B cell (primary cell): ENCODE results near the gene GPBP1. TPM values are rescaled to one million over a fixed set of nuclear protein-coding genes. Genes with fewer than 3 reads are reported as not detected.
"Not testable (repeated sequence)": the region's sequence is repeated elsewhere in the genome, so short reads cannot be mapped to it uniquely, and the experiment has no call there.

Experiments
- ATAC-seq: fragments of 200-7000 bp; cut with Tn5 transposase; one replicate; pipeline ENCODE4 v1.10.0; 2021; ENCODE audit warnings: low read depth, mild to moderate bottlenecking, moderate number of reproducible peaks, moderate library complexity
- CTCF ChIA-PET: fragments of 350-600 bp; sonication (Branson Sonifier 250); formaldehyde crosslinking; loops from one replicate; lab custom pipeline; 2021; ENCODE audit warnings: antibody characterized with exemption, inconsistent platforms; lab: Charles Lee
- POLR2A ChIA-PET: fragments of 350-600 bp; sonication (Branson Sonifier 250); formaldehyde crosslinking; loops from one replicate; lab custom pipeline; 2021; ENCODE audit warnings: antibody characterized with exemption; lab: Charles Lee
- DNase-seq: peaks from one replicate; pipeline ENCODE4 v3.0.0; 2013
- H2AFZ ChIP-seq: 2 replicates; pipeline ENCODE4 v1.6.1; 2012; ENCODE audit warnings: mild to moderate bottlenecking, low read depth, low read length; ENCODE audit not compliant: insufficient read depth, poor library complexity, severe bottlenecking
- H3K27ac ChIP-seq, 2 donors: 1 replicate in 1 of 2; 2 replicates in 1 of 2; pipeline ENCODE4 v1.5.1; 2012 to 2013; ENCODE audit warnings: low read length in 2 of 2, mild to moderate bottlenecking in 2 of 2, moderate library complexity in 1 of 2
- H3K27me3 ChIP-seq, 4 experiments: fragments of 200-600 bp in 1 of 4; sonication (generic) in 1 of 4; replicated peaks in 1 of 4; 1 replicate in 2 of 4; 2 replicates in 2 of 4; pipeline versions ENCODE4 v1.6.1 to v1.7.0; 2013 to 2016; ENCODE audit warnings: low read length in 3 of 4, mild to moderate bottlenecking in 2 of 4, mixed read lengths in 1 of 4, moderate library complexity in 1 of 4; ENCODE audit not compliant: insufficient read depth in 4 of 4, control insufficient read depth in 3 of 4; ENCODE audit errors: control extremely low read depth in 1 of 4
- H3K36me3 ChIP-seq, 2 experiments: replicated peaks in 1 of 2; 1 replicate in 1 of 2; 2 replicates in 1 of 2; pipeline versions ENCODE4 v1.6.1 to v1.7.1; 2013; ENCODE audit warnings: low read length in 1 of 2; ENCODE audit not compliant: insufficient read depth in 2 of 2, control insufficient read depth in 1 of 2; ENCODE audit errors: control extremely low read depth in 1 of 2, extremely low read depth in 1 of 2
- H3K4me1 ChIP-seq, 2 donors: fragments of 200-600 bp in 1 of 2; sonication (generic) in 1 of 2; 1 replicate in 1 of 2; 2 replicates in 1 of 2; pipeline versions ENCODE4 v1.5.1 to v1.6.1; 2013 to 2017; ENCODE audit warnings: low read length in 2 of 2; ENCODE audit not compliant: control insufficient read depth in 2 of 2, insufficient read depth in 2 of 2
- H3K4me2 ChIP-seq: replicated peaks from 2 replicates; pipeline ENCODE3; 2012; ENCODE audit warnings: mild to moderate bottlenecking, low read depth, low read length; ENCODE audit not compliant: poor library complexity, severe bottlenecking
- H3K4me3 ChIP-seq, 5 experiments: fragments of 200-600 bp in 1 of 5; sonication (generic) in 1 of 5; 1 replicate in 3 of 5; 2 replicates in 2 of 5; pipeline versions ENCODE4 v1.5.1 to v1.7.0; 2011 to 2016; ENCODE audit warnings: low read length in 4 of 5, mild to moderate bottlenecking in 4 of 5, low read depth in 2 of 5, control low read depth in 1 of 5, moderate library complexity in 1 of 5; ENCODE audit not compliant: insufficient read depth in 1 of 5; ENCODE audit errors: control extremely low read depth in 1 of 5, extremely low read depth in 1 of 5
- H3K79me2 ChIP-seq: fragments of 200-600 bp; sonication (generic); one replicate; pipeline ENCODE4 v1.6.0; 2016; ENCODE audit warnings: low read length; ENCODE audit not compliant: control insufficient read depth, insufficient read depth
- H3K9ac ChIP-seq: fragments of 200-600 bp; sonication (generic); 2 replicates; pipeline ENCODE4 v1.6.1; 2017; ENCODE audit warnings: mild to moderate bottlenecking, low read length, moderate library complexity
- H3K9me3 ChIP-seq, 3 donors: one replicate each; pipeline versions ENCODE4 v1.6.1 to v1.7.1; 2013; ENCODE audit warnings: low read length in 2 of 3; ENCODE audit not compliant: control insufficient read depth in 2 of 3, insufficient read depth in 1 of 3; ENCODE audit errors: control extremely low read depth in 1 of 3
- H4K20me1 ChIP-seq: 2 replicates; pipeline ENCODE4 v1.6.0; 2012; ENCODE audit warnings: mild to moderate bottlenecking, low read length; ENCODE audit not compliant: insufficient read depth, control insufficient read depth, poor library complexity, severe bottlenecking
- H3K27ac Mint-ChIP-seq: one replicate; pipeline ENCODE4 v1.8.0; 2021; ENCODE audit warnings: mixed read lengths
- H3K27me3 Mint-ChIP-seq: one replicate; pipeline ENCODE4 v1.8.0; 2021; ENCODE audit warnings: mixed read lengths
- H3K4me1 Mint-ChIP-seq: one replicate; pipeline ENCODE4 v1.8.0; 2021; ENCODE audit warnings: mixed read lengths
- H3K4me3 Mint-ChIP-seq: one replicate; pipeline ENCODE4 v1.8.0; 2021; ENCODE audit warnings: mixed read lengths
- H3K9me3 Mint-ChIP-seq: one replicate; pipeline ENCODE4 v1.8.0; 2022; ENCODE audit warnings: mixed read lengths; ENCODE audit not compliant: insufficient read depth
- EZH2 ChIP-seq: IDR thresholded peaks from 2 replicates; pipeline ENCODE4 v1.6.1; 2012; ENCODE audit warnings: borderline replicate concordance, low read depth, mild to moderate bottlenecking, moderate library complexity, low read length; ENCODE audit not compliant: insufficient read depth, poor library complexity, severe bottlenecking
- WGBS: methylation state at CpG from one replicate; pipeline ENCODE4 v1.1.5; 2013; ENCODE audit warnings: missing lambda C conversion rate; ENCODE audit not compliant: insufficient coverage; 5-methylcytosine and 5-hydroxymethylcytosine counted together
- intact Hi-C: fragments of 100-400 bp; cut with micrococcal nuclease; formaldehyde crosslinking; loops from one replicate; pipeline ENCODE4 v1.10.0; 2022
- polyA plus RNA-seq: library from polyadenylated mRNA; depleted of rRNA; stranded (reverse); fragments of >200 nt; gene quantifications from 2 replicates; pipeline ENCODE4 v1.2.3, GENCODE V29; 2012
- total RNA-seq, 2 donors: library from RNA; stranded (reverse); fragments of 120-200 nt in 1 of 2; gene quantifications; 1 replicate in 1 of 2; 2 replicates in 1 of 2; pipeline versions ENCODE4 v1.2.3 to v1.2.4, GENCODE V29; 2013 to 2022
- TF ChIP-seq, protein P1 (sequence below): fragments of 200-600 bp; IDR thresholded peaks from one replicate; pipeline ENCODE4 v1.8.0; 2022; ENCODE audit warnings: antibody characterized with exemption, mild to moderate bottlenecking

The GPBP1 gene
- total and polyA plus RNA-seq, 2 donors (not counting 1 experiment from before 2014, with no cell fraction given), result 30.9 to 152 TPM

DNA sequence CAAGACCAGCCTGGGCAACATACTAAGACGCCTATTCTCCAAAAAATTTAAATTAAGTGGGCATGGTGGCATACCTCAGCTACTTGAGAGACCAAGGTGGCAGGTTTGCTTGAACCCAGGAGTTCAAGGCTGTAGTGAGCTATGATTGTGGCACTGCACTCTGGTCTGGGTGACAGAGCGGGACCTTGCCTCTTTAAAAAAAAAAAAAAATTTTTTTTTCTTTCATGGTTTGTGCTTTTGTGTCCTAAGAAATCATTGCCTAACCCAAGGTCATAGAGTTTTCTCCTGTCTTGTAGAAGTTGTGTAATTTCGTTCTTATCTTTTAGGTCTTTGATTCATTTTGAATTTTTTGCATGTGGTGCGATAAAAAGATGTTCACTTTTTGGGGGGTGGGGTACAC lies 12.3 kb downstream of the GPBP1 start:
- Mint-ChIP-seq H3K4me1 (peaks cover 71% of the 10 kb centered on the region), H3K9me3 (no peaks in the 10 kb centered on the region), H3K27ac (peak overlapping the region; percentile 50), H3K4me3 (peak overlapping the region; percentile 60), H3K27me3 (no peaks in the 10 kb centered on the region)
- Histone ChIP-seq H3K27me3 (no peaks in the 10 kb centered on the region), H3K27ac (peak overlapping the region in 1 of 2 donors; percentile 36), H3K36me3 (peaks cover 3 to 22% of the 10 kb centered on the region in 2 experiments), H3K9ac (no peak overlapping the region), H3K4me2 (peak overlapping the region; percentile 21), H3K4me1 (peaks cover 58% of the 10 kb centered on the region in 2 donors), H3K9me3 (no peaks in the 10 kb centered on the region), H2AFZ (no peak overlapping the region), H3K4me3 (no peak overlapping the region), H3K79me2 (peaks cover 100% of the 10 kb centered on the region), H4K20me1 (peaks cover 99% of the 10 kb centered on the region)
- ChIA-PET CTCF (no interaction called here), POLR2A (no interaction called here)
- ATAC-seq, result no peak
- intact Hi-C loops, result no loop called here
- no peak for TF ChIP-seq EZH2
- TF ChIP-seq, protein P1, sequence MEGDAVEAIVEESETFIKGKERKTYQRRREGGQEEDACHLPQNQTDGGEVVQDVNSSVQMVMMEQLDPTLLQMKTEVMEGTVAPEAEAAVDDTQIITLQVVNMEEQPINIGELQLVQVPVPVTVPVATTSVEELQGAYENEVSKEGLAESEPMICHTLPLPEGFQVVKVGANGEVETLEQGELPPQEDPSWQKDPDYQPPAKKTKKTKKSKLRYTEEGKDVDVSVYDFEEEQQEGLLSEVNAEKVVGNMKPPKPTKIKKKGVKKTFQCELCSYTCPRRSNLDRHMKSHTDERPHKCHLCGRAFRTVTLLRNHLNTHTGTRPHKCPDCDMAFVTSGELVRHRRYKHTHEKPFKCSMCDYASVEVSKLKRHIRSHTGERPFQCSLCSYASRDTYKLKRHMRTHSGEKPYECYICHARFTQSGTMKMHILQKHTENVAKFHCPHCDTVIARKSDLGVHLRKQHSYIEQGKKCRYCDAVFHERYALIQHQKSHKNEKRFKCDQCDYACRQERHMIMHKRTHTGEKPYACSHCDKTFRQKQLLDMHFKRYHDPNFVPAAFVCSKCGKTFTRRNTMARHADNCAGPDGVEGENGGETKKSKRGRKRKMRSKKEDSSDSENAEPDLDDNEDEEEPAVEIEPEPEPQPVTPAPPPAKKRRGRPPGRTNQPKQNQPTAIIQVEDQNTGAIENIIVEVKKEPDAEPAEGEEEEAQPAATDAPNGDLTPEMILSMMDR, result no peak
- no peak for DNase-seq
- 92% methylated on average over 2 of the region's 4 CpGs for WGBS

DNA sequence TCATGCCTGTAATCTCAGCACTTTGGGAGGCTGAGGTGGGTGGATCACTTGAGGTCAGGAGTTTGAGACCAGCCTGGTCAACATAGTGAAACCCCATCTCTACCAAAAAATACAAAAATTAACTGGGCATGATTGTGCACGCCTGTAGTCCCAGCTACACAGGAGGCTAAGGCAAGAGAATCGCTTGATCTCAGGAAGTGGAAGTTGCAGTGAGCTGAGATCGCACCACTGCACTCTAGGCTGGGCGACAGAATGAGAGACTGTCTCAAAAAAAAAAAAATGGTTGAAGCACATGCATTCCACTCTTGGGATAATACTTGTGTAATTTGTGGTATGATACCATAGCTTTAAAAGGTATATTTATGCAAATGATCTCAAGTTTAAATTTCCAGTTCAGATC lies 14.1 kb downstream of the GPBP1 start:
- intact Hi-C loops, result loop anchor here (2.0 kb wide), 1 partner anchor 13 kb away; the partner anchor contains the start of gene GPBP1
- not testable (repeated sequence) for H3K27me3 Mint-ChIP-seq, DNase-seq, H3K9ac ChIP-seq, H3K27me3 ChIP-seq, H3K4me3 ChIP-seq, H3K9me3 Mint-ChIP-seq, H3K9me3 ChIP-seq, H3K27ac ChIP-seq, H2AFZ ChIP-seq
- peak overlapping the region; percentile 38 for H3K27ac Mint-ChIP-seq
- ChIA-PET CTCF (interaction anchor here (1.0 to 1.4 kb wide), 3 partner anchors 15 to 50 kb away, joined by 4 to 6 read pairs (median 5); no protein-coding TSS in a partner anchor), POLR2A (interaction anchor here (0.8 kb wide), 1 partner anchor 15 kb away, joined by 5 read pairs; no protein-coding TSS in a partner anchor)
- Histone ChIP-seq H3K36me3 (peaks cover 3 to 31% of the 10 kb centered on the region in 2 experiments), H3K4me1 (peaks cover 43 to 51% of the 10 kb centered on the region in 2 donors), H3K4me2 (peak overlapping the region; percentile 35), H4K20me1 (peaks cover 99% of the 10 kb centered on the region), H3K79me2 (peaks cover 100% of the 10 kb centered on the region)
- ATAC-seq, result peak; percentile 45
- peak overlapping the region; percentile 57 for H3K4me3 Mint-ChIP-seq
- peaks cover 73% of the 10 kb centered on the region for H3K4me1 Mint-ChIP-seq
- 3% methylated on average over 4 of the region's 4 CpGs for WGBS
